ENCODE results near the gene AHR.

- TF ChIP-seq POLR2AphosphoS5 (IDR thresholded peaks at IDR 0.05; ENCODE audit: low read depth, low read length) (no peak), TAF1 (IDR thresholded peaks at IDR 0.05; ENCODE audit: low read depth, low read length) (no peak), POLR2A (IDR thresholded peaks at IDR 0.05; ENCODE audit: low read depth, low read length) (no peak), POU2F2 (IDR thresholded peaks at IDR 0.05; ENCODE audit: low read depth, low read length) (no peak), SPI1 (IDR thresholded peaks at IDR 0.05; ENCODE audit: low read depth, low read length) (no peak), PAX5 (IDR thresholded peaks at IDR 0.05; ENCODE audit: insufficient read depth, low read length, severe bottlenecking) (no peak)
These were observed 9.7 kb downstream of the AHR start for GRCh38 chr7:17307969-17308648.
